ENCODE measurements around the gene FGGY. TPM values are rescaled to one million over a fixed set of nuclear protein-coding genes. Genes with fewer than 3 reads are reported as not detected.

FGGY gene
- total RNA-seq, 1 experiment from 2014 or later: 14.6 TPM

DNA sequence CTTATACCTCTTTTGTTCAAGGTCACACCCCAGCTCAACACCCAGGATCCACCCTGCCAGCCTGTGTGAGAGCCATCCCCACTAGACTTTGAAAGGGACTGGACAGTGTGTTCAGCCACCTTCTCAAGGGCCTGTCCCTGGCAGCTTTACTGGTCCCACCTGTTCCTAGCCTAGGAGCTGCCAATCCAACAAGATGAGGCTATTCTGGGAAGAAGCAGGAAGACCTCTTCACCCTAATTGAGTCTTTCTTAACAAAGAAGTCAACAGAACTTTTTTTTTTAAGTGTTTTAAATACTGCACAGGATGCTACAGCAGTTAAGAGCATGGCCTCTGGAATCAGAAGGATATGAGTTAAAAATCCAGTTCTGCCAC lies 422.1 kb downstream of the FGGY start:
- peaks cover 9 to 14% of the 10 kb centered on the region in 2 experiments; a peak in 4 of 5 replicates for H3K9me3 Mint-ChIP-seq
- Histone ChIP-seq H3K79me2 (ENCODE audit: insufficient read depth, low read length) (no peaks in the 10 kb centered on the region), H3K56ac (ENCODE audit: insufficient read length, low read depth, low read length) (no peak overlapping the region), H3K9ac (ENCODE audit: extremely low read depth, insufficient read length, low read length) (no peak overlapping the region), H3K23ac (ENCODE audit: insufficient read length, low read depth, low read length) (no peak overlapping the region), H3K4me1 (ENCODE audit: insufficient read depth, low read length) (no peaks in the 10 kb centered on the region; the same call in none of the 2 replicates), H3T11ph (ENCODE audit: low read length) (no peak overlapping the region), H4K20me1 (ENCODE audit: control insufficient read depth, insufficient read depth, insufficient read length) (no peaks in the 10 kb centered on the region), H4K91ac (ENCODE audit: insufficient read length, low read depth, low read length) (no peak overlapping the region), H4K8ac (replicated peaks; ENCODE audit: insufficient read length, low read depth, low read length) (no peak overlapping the region), H3K27me3 (ENCODE audit: insufficient read depth, low read length) (no peaks in the 10 kb centered on the region), H2BK120ac (ENCODE audit: low read depth, low read length, poor library complexity, severe bottlenecking) (no peak overlapping the region), H2BK12ac (ENCODE audit: insufficient read length, low read depth, low read length) (no peak overlapping the region), H3K4ac (ENCODE audit: low read depth, low read length) (no peak overlapping the region; the same call in 1 of the 2 replicates), H3K23me2 (ENCODE audit: insufficient read length, low read depth, low read length, poor library complexity, severe bottlenecking) (no peaks in the 10 kb centered on the region), H3K18ac (ENCODE audit: insufficient read length, low read depth, low read length) (no peak overlapping the region), H2AK5ac (ENCODE audit: insufficient read length, low read length) (no peak overlapping the region), H2AFZ (ENCODE audit: low read length) (no peak overlapping the region), H2BK5ac (ENCODE audit: insufficient read length, low read length) (no peak overlapping the region), H2BK15ac (ENCODE audit: low read depth, low read length) (no peak overlapping the region), H3K27ac (ENCODE audit: insufficient read length, low read depth, low read length) (no peak overlapping the region), H2BK20ac (ENCODE audit: low read depth, low read length, poor library complexity, severe bottlenecking) (no peak overlapping the region), H3K9me3 (ENCODE audit: control insufficient read depth, low read depth, low read length) (no peaks in the 10 kb centered on the region), H4K5ac (ENCODE audit: insufficient read length, low read depth, low read length) (no peak overlapping the region), H3K14ac (ENCODE audit: insufficient read depth, low read length) (no peak overlapping the region), H3K79me1 (ENCODE audit: insufficient read depth, low read depth, low read length, poor library complexity, severe bottlenecking) (no peaks in the 10 kb centered on the region), H3K4me2 (ENCODE audit: insufficient read depth, insufficient read length, low read length) (no peak overlapping the region)
- DNase-seq: no peak
- peaks cover 3 to 15% (median 4%) of the 10 kb centered on the region in 3 experiments; a peak in 6 of 7 replicates for H3K36me3 Mint-ChIP-seq (ENCODE audit: insufficient read depth in 1 of 3, low read depth in 3 of 3)
- H3K27me3 Mint-ChIP-seq (ENCODE audit: low read depth): no peaks in the 10 kb centered on the region
- TF ChIP-seq, protein P1, sequence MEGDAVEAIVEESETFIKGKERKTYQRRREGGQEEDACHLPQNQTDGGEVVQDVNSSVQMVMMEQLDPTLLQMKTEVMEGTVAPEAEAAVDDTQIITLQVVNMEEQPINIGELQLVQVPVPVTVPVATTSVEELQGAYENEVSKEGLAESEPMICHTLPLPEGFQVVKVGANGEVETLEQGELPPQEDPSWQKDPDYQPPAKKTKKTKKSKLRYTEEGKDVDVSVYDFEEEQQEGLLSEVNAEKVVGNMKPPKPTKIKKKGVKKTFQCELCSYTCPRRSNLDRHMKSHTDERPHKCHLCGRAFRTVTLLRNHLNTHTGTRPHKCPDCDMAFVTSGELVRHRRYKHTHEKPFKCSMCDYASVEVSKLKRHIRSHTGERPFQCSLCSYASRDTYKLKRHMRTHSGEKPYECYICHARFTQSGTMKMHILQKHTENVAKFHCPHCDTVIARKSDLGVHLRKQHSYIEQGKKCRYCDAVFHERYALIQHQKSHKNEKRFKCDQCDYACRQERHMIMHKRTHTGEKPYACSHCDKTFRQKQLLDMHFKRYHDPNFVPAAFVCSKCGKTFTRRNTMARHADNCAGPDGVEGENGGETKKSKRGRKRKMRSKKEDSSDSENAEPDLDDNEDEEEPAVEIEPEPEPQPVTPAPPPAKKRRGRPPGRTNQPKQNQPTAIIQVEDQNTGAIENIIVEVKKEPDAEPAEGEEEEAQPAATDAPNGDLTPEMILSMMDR (conservative IDR thresholded peaks at IDR 0.05): no peak
- H3K27ac Mint-ChIP-seq: peak overlapping the region in 1 of 3 experiments; percentile 50; a peak in 1 of 7 replicates
- no peak overlapping the region for H3K4me3 Mint-ChIP-seq
- peaks cover 11 to 13% of the 10 kb centered on the region in 2 experiments for H3K4me1 Mint-ChIP-seq
